K562 (cell line): Measurements from ENCODE around the gene MPPED2. TPM values are rescaled to one million over a fixed set of nuclear protein-coding genes. Genes with fewer than 3 reads are reported as not detected.

ENCODE experiments used
- ATAC-seq: fragments of 200-7000 bp; cut with Tn5 transposase; 3 replicates; pipeline ENCODE4 v1.9.1; 2020; ENCODE audit warnings: moderate library complexity
- BruUV-seq: library from RNA; stranded (reverse); fragments of 400-500 nt; replicated peaks from 2 replicates; lab custom pipeline; 2021; lab: Mats Ljungman, UMichigan
- CTCF ChIA-PET: fragments of 300-600 bp; formaldehyde crosslinking; extraction: SDS; loops from one replicate; lab custom pipeline; 2021; ENCODE audit warnings: low intra/inter-chr PET ratio; lab: Yijun Ruan, JAX
- POLR2A ChIA-PET: fragments of 300-600, 350-650 bp; sonication (Branson Sonifier 250); formaldehyde crosslinking; extraction: SDS; loops from one replicate; lab custom pipeline; 2021; ENCODE audit warnings: antibody characterized with exemption, inconsistent platforms; lab: Yijun Ruan, JAX
- DNase-seq, 4 experiments: peaks; one replicate each; pipeline versions ENCODE4 v3.0.0 to v3.0.0-alpha.2; 2011 to 2018; ENCODE audit warnings: low spot score in 3 of 4, mixed read lengths in 3 of 4; ENCODE audit errors: extremely low read depth in 1 of 4
- FAIRE-seq: peaks from 2 replicates; lab custom pipeline; 2011; peaks lifted over from hg19 to GRCh38; lab: Jason Lieb, UNC
- H2AFZ ChIP-seq: 2 replicates; pipeline ENCODE4 v1.6.0; 2011; ENCODE audit warnings: low read depth, low read length, control low read depth, inconsistent platforms
- H3K27ac ChIP-seq: fragments of 200-600 bp; 3 replicates; pipeline ENCODE4 v1.8.0; 2011; ENCODE audit warnings: low read depth, mild to moderate bottlenecking, control low read depth, inconsistent platforms, low read length, moderate library complexity, mixed read lengths; ENCODE audit errors: extremely low read depth
- H3K27me3 ChIP-seq, 2 experiments: fragments of 300-600 bp in 1 of 2; 2 replicates in 1 of 2; 3 replicates in 1 of 2; pipeline versions ENCODE4 v1.6.0 to v1.8.0; 2011; ENCODE audit warnings: inconsistent platforms in 2 of 2, low read length in 2 of 2, mild to moderate bottlenecking in 1 of 2, mixed read lengths in 1 of 2, moderate library complexity in 1 of 2; ENCODE audit not compliant: control insufficient read depth in 2 of 2, insufficient read depth in 2 of 2
- H3K36me3 ChIP-seq: fragments of 300-600 bp; 3 replicates; pipeline ENCODE4 v1.8.0; 2011; ENCODE audit warnings: mild to moderate bottlenecking, low read length, inconsistent platforms; ENCODE audit not compliant: control insufficient read depth, insufficient read depth
- H3K4me1 ChIP-seq, 2 experiments: fragments of 200-600 bp in 1 of 2; replicated peaks in 1 of 2; 2 replicates in 1 of 2; 3 replicates in 1 of 2; pipeline versions ENCODE4 v1.5.1 to v1.8.0; 2011; ENCODE audit warnings: inconsistent platforms in 2 of 2, low read length in 2 of 2, mild to moderate bottlenecking in 1 of 2, mixed read lengths in 1 of 2, moderate library complexity in 1 of 2; ENCODE audit not compliant: control insufficient read depth in 2 of 2, insufficient read depth in 2 of 2
- H3K4me2 ChIP-seq: 2 replicates; pipeline ENCODE4 v1.6.1; 2011; ENCODE audit warnings: low read length, control low read depth, inconsistent platforms, mixed read lengths; ENCODE audit not compliant: insufficient read depth
- H3K4me3 ChIP-seq: fragments of 200-600 bp; sonication (generic), shearing (Covaris generic); 2 replicates; pipeline ENCODE4 v1.5.1; 2016; ENCODE audit warnings: control low read depth, inconsistent platforms
- H3K79me2 ChIP-seq: fragments of 200-600 bp; 3 replicates; pipeline ENCODE4 v1.8.0; 2011; ENCODE audit warnings: low read length, inconsistent platforms; ENCODE audit not compliant: control insufficient read depth, insufficient read depth
- H3K9ac ChIP-seq, 2 experiments: 2 replicates each; pipeline versions ENCODE4 v1.6.0 to v1.6.1; 2011; ENCODE audit warnings: low read depth in 2 of 2, low read length in 2 of 2, control low read depth in 1 of 2, inconsistent platforms in 1 of 2, mild to moderate bottlenecking in 1 of 2, mixed read lengths in 1 of 2; ENCODE audit not compliant: insufficient read depth in 1 of 2
- H3K9me1 ChIP-seq: one replicate; pipeline ENCODE4 v1.6.0; 2011; ENCODE audit warnings: inconsistent platforms, mild to moderate bottlenecking, low read length, moderate library complexity; ENCODE audit not compliant: control insufficient read depth, insufficient read depth
- H3K9me3 ChIP-seq: replicated peaks from 2 replicates; pipeline ENCODE4 v1.5.1; 2011; ENCODE audit warnings: low read depth, low read length, inconsistent platforms; ENCODE audit not compliant: control insufficient read depth, insufficient read depth
- H4K20me1 ChIP-seq: replicated peaks from 2 replicates; pipeline ENCODE4 v1.6.1; 2011; ENCODE audit warnings: low read length, inconsistent platforms, mixed read lengths; ENCODE audit not compliant: control insufficient read depth, insufficient read depth
- CBFA2T3 ChIP-seq: fragments of 450-650 bp; IDR thresholded peaks from 2 replicates; pipeline ENCODE4 v1.6.1; 2017
- PRPF4 ChIP-seq: fragments of 200-400 bp; formaldehyde crosslinking; IDR thresholded peaks from one replicate; pipeline ENCODE4 v1.6.1; 2017; ENCODE audit warnings: low read length, low read depth, mild to moderate bottlenecking; ENCODE audit not compliant: insufficient read depth, poor library complexity, severe bottlenecking
- WGBS: fragments of 100-300 bp; shearing (Covaris generic); methylation state at CpG from one replicate; pipeline ENCODE4 v1.1.6; 2016; ENCODE audit warnings: low coverage, mixed read lengths; ENCODE audit not compliant: insufficient coverage; ENCODE audit errors: missing lambda C conversion rate; 5-methylcytosine and 5-hydroxymethylcytosine counted together
- in situ Hi-C: fragments of 300-500 bp; cut with MboI; formaldehyde crosslinking; loops from 4 replicates; pipeline ENCODE4 v1.15.0; 2018; ENCODE audit warnings: inconsistent platforms, mixed read lengths
- intact Hi-C: fragments of 100-400 bp; cut with micrococcal nuclease; formaldehyde crosslinking; loops from 2 replicates; pipeline ENCODE4 v1.14.2; 2022
- polyA plus RNA-seq, 8 experiments: library from polyadenylated mRNA; depleted of rRNA in 4 of 8; stranded (reverse) in 5 of 8; unstranded in 3 of 8; fragments of >200 nt; fragmentation: Nextera tagmentation in 2 of 8; fragmentation: Illumina TruSeq in 1 of 8; extraction: Ambion mirVana in 2 of 8; extraction: Trizol in 1 of 8; gene quantifications; 2 replicates each; pipeline versions ENCODE4 v1.2.1 to v1.2.3, GENCODE V29; 2011 to 2014; ENCODE audit warnings: inconsistent platforms in 1 of 8, missing spikeins in 1 of 8
- total RNA-seq, 7 experiments: library from RNA; depleted of rRNA in 6 of 7; stranded (reverse); fragments of >200 nt in 6 of 7; fragmentation: Illumina TruSeq in 2 of 7; extraction: Trizol in 2 of 7; gene quantifications; 2 replicates each; pipeline versions ENCODE4 v1.2.1 to v1.2.3, GENCODE V29; 2011 to 2021; ENCODE audit warnings: low replicate concordance in 1 of 7
- TF ChIP-seq, protein P1 (sequence below): fragments of 450-650 bp; IDR thresholded peaks from 2 replicates; pipeline ENCODE4 v1.6.1; 2016; ENCODE audit warnings: mild to moderate bottlenecking

The MPPED2 gene
- total and polyA plus RNA-seq, 9 of the 15 experiments (the other 6 are each of a cell fraction or from before 2014, with no cell fraction given), result not detected

DNA sequence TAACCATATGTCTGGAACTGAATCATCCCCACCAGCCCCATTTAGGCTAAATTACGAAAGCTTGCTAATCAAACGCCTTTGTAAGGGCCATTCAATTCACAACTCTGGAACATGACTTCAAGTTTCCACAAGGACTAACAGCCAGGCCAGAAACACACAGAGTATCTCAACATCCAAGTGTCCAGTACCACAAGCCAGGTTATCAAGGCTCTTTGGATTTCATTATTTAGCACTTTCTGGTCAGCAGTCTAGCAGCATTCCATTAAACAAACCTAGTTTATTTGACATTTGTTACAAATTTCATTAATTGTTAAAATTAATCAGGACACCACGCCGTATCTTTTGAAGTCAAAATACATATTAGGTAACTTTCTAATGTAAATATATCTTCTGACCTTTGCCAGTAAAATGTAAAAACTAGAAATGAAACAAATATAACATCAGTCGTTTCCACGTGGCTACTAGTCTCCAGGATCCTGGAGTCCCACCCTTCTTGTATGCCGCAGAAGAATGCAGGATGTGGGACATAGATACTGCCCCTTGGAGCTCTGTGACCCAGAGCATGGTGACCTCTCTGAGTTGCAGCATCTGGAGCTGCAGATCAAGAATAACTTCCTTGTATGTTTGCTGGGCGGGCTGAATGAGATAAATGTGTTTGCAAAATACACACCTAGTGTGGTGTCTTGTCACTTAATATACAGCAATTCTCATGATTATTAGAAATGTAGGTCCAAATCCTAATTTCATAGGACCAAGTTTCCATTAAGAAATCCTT lies 64.7 kb downstream of the MPPED2 start:
- H3K9me1 ChIP-seq, result no peaks in the 10 kb centered on the region
- H3K79me2 ChIP-seq, result no peaks in the 10 kb centered on the region
- H4K20me1 ChIP-seq, result no peaks in the 10 kb centered on the region
- no peak for ATAC-seq
- no peak overlapping the region for H3K4me3 ChIP-seq
- no TSS peak for BruUV-seq
- no peaks in the 10 kb centered on the region for H3K4me1 ChIP-seq
- no peak overlapping the region for H3K9ac ChIP-seq
- POLR2A ChIA-PET, result no interaction called here
- in situ Hi-C loops (no loop called here), intact Hi-C loops (no loop called here)
- H3K27me3 ChIP-seq, result no peaks in the 10 kb centered on the region
- no peak overlapping the region for H3K27ac ChIP-seq
- no peaks in the 10 kb centered on the region for H3K9me3 ChIP-seq
- FAIRE-seq, result no peak
- 1% methylated on average over 8 of the region's 8 CpGs for WGBS
- peak in 1 of 4 experiments; percentile 5 for DNase-seq
- no peaks in the 10 kb centered on the region for H3K36me3 ChIP-seq
- TF ChIP-seq CBFA2T3 (peak; percentile 22; the same call in 1 of the 2 replicates), PRPF4 (no peak)
- TF ChIP-seq, protein P1, sequence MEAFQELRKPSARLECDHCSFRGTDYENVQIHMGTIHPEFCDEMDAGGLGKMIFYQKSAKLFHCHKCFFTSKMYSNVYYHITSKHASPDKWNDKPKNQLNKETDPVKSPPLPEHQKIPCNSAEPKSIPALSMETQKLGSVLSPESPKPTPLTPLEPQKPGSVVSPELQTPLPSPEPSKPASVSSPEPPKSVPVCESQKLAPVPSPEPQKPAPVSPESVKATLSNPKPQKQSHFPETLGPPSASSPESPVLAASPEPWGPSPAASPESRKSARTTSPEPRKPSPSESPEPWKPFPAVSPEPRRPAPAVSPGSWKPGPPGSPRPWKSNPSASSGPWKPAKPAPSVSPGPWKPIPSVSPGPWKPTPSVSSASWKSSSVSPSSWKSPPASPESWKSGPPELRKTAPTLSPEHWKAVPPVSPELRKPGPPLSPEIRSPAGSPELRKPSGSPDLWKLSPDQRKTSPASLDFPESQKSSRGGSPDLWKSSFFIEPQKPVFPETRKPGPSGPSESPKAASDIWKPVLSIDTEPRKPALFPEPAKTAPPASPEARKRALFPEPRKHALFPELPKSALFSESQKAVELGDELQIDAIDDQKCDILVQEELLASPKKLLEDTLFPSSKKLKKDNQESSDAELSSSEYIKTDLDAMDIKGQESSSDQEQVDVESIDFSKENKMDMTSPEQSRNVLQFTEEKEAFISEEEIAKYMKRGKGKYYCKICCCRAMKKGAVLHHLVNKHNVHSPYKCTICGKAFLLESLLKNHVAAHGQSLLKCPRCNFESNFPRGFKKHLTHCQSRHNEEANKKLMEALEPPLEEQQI, result no peak
- no peak overlapping the region for H2AFZ ChIP-seq
- no peak overlapping the region for H3K4me2 ChIP-seq
- CTCF ChIA-PET, result no interaction called here
